ENCODE results near the gene ZFYVE28.

The ZFYVE28 gene

DNA sequence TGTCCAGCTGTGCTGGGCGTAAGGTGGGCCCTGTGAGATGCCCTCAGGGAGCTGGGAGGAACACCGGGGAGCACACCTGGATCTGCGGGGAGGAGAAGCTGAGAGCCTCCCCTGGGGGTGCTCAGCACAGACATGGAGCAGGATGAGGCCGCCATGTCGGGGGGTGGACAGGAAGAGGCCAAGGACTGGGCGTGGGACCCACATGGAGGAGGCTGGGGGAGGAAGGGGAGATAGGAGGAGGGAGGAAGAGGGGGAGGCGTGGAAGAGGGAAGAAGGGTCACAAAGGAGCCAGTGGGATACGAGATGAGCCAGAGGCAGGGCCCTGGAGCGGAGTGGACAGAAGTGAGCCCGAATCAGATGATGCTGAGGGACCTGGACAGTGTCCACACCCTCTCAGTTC is 66.3 kb downstream of the ZFYVE28 start:
- no peak for DNase-seq (ENCODE audit: low read depth)

DNA sequence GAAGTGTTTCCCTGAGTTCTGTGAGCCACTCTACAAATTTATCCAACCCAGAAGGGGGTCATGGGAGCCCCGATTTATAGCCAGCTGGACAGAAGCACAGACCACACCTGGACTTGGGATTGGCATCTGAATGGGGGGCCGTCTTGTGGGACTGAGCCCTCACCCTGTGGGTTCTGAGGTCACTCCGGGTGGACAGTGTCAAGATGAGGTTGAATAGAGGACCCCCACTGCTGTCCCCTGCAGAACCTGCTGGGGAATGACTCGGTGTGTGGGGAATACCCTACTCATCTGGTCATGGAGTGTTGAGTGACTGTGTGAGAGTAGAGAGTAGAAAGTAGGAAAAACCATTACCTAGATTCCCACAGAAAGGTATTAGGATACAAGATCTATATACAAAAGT is 67.5 kb downstream of the ZFYVE28 start:
- DNase-seq (ENCODE audit: low read depth), result no peak

DNA sequence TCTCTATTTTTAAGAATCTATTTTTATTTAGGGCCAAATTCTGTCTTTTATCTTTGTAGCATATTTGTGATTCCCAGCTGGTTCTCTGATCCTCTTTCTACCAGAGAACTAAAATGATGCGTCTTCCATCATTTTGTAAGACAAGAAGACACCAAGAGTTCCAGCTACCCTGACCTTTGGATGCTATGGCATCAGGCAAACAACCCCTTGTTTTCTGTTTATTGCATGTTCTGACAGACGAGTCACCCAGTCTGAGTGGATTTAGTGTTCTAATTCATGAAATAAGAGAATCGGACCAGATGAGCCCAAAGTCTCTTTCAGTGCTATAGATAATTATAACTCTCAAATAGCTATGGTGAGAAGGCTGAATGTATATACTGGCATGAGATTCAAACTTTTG is 69.7 kb downstream of the ZFYVE28 start:
- DNase-seq (ENCODE audit: low read depth), result no peak

DNA sequence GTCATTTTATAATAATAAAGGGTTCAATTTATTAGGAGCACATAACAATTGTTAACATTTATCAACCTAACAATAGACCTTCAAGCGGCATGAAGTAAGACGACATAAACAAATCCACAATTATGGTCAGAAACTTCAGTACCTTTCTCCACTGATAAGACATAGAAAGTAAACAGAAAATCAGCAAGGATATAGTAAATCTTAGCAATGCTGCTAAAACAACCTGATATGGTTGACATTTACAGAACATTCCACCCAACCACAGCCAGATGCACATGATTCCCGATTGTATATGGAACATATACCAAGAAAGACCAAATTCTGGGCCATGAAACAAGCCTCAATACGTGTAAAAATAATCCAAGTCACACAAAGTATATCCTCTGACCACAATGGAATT is 71.3 kb downstream of the ZFYVE28 start:
- no peak for DNase-seq (ENCODE audit: low read depth)

DNA sequence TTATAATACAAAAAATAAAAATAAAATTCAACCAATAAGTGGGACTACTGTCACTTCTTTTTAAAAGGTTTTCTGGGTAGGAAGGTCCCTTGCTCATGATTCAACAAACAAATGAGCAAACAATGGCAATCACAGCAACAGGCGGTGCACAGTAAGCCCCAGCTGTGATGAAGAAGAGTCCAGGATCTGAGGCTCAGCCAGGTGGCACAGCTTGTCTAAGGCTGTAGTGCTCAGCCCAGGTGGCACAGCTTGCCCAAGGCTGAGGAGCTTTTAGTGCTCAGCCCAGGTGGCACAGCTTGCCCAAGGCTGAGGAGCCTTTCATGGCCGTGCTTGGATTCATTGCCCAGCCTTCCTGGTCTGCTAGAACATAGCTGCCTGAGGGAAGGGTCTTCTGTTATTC is 75.0 kb downstream of the ZFYVE28 start:
- DNase-seq (ENCODE audit: low read depth), result no peak

DNA sequence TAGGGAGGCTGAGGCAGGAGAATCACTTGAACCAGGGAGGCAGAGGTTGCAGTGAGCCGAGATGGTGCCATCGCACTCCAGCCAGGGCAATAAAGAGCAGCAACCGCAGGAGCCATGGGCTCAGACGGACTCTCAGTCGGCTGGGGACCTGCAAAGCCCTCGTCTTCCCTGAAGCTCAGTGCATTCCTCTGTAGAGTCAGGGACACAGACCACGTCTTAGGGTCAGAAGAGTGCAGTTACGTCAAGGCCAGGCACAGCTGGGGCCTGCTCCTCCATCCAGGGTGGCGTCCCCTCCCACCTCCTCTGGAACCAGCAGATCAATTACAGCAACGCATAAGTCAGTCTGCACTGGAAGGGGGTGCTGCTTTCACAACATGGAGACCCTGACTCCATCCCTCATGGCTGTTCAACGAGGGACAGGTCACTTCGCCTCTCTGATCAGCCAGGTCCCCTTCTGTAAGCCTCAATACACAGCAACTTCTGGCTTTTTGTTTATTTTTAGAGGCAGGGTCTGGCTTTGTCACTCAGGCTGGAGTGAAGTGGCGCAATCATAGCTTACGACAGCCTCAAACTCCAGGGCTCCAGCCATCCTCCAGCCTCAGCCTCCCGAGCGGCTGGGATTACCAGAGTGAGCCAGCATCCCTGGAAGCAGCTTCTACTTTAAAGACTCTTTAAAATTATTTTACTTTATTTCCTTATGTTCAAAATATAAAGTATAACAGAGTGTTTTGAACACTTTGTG is 76.4 kb downstream of the ZFYVE28 start:
- no peak for DNase-seq (ENCODE audit: low read depth)

DNA sequence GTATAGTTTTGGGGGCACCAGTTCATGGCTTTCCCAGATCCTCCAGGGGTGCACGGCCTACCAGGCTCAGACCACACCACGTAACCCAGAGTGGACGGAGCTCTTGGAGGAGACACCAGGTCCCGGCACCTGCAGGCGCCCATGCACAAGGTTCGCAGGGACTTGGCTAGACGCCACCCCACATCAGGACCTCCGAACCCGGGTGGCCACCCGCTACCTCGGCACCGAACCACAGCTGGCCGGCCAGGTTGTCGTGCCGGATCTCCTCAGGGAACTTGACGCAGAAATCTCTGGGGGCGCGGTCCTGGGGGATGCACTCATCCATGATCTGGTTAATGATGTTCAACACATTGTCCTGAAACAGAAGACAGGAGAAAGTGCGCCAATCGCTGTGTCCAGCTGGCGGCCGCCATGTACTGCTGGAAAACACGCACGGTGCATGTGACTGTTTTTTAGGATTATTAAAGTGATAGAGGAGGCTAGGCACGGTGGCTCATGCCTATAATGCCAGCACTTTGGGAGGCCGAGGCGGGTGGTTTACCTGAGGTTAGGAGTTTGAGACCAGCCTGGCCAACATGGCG is 77.1 kb downstream of the ZFYVE28 start:
- DNase-seq (ENCODE audit: low read depth), result no peak

- DNase-seq (ENCODE audit: low read depth), result no peak
These were observed 78.0 kb downstream of the ZFYVE28 start for GRCh38 chr4:2340272-2341061.

GRCh38 chr4:2339458-2340271 is 78.8 kb downstream of the ZFYVE28 start:
- no peak for DNase-seq (ENCODE audit: low read depth)

DNA sequence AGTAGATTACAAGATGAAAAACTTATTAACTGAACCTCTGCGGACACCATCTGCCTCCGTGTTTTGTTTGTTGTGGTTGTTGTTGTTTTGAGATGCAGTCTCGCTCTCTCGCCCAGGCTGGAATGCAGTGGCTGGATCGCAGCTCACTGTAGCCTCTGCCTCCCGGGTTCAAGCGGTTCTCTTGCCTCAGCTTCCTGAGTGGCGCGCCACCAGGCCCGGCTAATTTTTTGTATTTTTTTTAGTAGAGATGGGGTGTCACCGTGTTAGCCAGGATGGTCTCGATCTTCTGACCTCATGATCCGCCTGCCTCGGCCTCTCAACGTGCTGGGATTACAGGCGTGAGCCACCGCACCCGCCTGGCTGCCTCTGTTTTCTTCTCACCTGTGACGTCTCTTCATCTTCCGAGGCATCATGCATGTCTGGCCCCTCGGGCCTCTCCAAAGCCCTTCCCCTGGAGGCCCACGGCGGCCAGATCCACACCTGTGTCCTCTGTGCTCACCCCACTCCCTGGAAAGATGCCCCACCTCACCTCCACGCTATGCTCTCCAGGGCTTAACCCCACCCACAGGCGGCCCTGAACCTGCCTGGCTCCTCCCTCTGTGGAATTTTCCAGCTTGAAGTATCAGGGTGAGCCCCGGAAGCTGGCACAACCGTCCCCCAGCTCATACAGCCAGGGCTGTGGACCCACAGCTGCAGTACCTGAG is 79.5 kb downstream of the ZFYVE28 start:
- no peak for DNase-seq (ENCODE audit: low read depth)

DNA sequence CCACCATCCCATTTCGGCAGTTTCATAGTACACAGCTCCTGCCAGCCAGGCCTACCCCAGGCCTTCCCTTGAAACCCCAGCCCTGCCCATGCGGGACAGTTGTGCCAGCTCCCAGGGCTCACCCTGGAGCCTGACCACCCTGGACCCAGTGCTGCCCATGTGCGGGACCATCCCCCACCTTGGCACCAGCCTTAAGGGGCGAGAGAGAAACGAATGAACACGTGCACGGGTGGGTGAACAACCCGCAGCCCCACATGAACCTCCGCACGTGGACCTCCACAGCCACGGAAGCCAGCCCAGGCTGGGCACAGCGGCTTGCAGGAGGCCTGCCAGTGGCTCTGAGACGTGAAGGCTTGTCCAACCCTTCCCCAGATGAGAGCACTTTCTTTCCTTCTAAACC is 80.5 kb downstream of the ZFYVE28 start:
- DNase-seq (ENCODE audit: low read depth), result no peak

DNA sequence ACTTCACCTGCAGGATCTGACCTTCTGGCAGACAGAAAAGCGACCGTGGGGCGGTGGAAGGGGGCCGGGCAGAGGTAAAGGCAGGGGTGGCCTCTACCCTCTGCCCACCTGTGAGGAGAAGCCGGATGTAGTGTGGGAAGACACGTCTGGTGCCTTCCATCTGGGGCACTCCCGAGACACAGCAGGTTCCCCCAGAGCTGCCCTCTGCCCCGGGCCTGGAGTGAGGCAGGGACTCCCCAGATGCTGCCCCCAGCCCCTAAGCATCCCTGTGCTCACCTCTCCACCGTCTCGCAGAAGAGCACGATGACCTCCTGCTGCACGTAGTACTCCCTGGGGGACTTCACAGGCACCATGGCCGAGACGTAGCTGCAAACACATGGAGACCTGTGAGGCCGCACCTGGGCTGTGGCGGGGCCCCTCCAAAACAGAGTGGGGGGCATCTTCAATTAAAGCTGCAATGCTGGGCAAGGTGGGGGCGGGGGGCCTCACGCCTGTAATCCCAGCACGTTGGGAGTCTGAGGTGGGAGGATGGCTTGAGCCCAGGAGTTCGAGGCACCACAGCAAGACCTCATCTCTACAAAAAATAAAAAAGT is 81.2 kb downstream of the ZFYVE28 start:
- no peak for DNase-seq (ENCODE audit: low read depth)

GRCh38 chr4:2336659-2337058 is 81.8 kb downstream of the ZFYVE28 start:
- no peak for DNase-seq (ENCODE audit: low read depth)

DNA sequence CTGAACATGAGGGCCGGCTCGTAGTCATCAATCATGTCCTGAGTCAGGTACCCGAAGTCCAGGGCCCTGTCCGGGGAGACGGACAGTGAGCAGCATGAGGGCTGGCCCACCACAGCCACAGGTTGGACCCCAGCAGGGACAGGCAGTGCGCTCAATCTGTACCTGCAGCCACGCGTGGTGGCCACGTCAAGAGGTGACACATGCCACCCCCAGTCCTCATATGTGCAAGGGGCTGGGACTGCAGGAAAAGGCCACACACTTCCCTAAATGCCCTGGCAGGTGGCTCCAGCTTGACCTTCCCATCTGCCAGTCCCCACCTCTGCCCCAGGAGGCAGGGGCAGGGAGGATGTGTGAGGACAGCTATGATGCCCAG is 82.7 kb downstream of the ZFYVE28 start:
- DNase-seq (ENCODE audit: low read depth), result no peak

DNA sequence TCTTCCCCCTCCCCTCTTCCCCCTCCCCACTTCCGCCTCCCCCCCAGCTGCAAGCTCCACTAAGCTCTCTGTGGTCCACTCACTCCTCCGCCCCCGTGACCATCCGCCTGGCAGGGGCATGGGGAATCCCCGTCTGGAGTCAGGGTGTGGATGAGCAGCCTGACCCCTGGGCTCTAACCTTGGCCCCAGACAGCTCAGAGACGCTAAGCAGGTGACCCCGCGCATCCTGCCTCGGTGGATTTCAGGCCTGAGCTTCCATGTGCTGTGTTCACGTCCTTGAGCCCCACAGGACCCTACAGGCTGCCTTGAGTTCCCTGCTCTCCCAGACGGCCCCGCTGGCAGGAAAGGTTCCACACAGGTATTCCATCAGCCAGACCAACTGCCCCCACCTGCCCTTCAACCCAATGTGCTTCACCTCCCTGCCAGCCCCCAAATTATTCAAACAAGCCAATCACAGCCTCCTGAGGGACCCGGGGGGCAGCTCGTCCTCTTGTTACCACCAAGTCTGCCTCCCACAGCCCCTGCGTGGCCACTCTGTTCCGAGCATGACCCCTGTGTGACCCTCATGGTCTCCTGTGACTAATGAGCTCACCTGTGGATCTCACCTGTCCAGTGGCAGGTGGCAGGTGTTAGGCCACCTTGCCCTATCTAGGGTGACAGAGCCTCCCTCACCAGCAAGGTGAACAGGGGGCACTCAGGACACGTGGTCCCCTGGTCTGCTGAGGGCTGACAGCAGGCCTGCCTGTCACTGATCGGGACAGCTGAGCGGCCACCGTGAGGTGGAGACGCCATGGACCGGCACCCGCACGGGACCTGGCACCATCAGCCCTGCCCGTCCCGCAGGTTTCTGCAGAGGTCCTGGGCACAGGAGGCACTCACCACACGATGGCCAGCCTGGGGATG is 83.4 kb downstream of the ZFYVE28 start:
- DNase-seq (ENCODE audit: low read depth), result no peak

DNA sequence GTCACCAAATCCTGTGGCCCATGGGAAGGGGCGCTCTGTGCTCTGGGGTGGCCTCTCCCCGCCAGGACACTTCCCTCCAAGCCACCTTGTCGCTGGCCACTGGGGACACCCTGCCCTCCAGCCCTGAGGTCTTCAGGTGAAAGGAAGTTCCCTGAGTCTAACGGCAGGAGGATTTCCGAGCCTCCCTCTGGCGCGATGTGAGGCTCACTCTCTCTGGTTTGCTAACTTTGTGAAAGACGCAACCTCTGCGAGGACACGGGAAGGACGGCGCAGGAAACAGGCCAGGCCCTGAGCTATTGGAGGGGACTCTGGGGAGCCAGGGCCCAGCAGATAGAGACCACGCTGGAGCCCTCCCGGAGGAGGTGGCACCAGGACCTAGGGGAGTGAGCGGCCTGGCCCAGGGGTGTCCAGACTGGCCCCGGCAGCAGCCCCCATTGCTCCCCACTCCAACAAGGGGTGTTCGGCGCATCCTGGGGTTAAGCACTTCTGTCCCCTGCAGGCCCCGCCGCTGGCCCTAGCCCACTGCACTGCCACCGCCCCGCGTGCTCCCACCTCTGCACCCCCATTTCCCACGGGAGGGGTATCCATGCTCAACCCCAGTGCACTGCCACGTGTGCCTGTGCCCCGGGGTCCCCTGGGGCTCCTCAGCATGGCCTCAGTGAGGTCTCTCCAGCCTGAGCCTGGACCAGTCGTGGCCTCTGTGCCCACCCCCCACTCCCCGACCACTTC is 84.4 kb downstream of the ZFYVE28 start:
- DNase-seq (ENCODE audit: low read depth), result no peak

GRCh38 chr4:2333356-2333841 is 85.0 kb downstream of the ZFYVE28 start:
- DNase-seq (ENCODE audit: low read depth), result no peak

DNA sequence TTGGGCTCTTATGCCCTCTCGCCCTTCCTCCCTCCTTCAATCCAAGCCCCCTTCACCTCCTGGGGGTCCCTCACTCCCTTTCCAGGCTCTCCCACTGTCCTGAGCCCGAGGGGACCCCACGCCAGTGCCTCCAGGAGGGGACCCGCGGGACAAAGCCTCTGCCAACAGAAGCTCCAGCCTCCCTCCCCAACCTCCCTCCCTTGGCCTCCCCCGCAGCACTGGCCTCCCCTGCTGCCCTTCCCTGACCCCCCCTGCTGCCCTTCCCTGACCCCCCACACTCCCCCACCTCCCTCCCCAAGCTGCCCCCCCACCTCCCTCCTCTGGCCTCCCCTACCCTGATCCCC is 85.5 kb downstream of the ZFYVE28 start:
- no peak for DNase-seq (ENCODE audit: low read depth)

DNA sequence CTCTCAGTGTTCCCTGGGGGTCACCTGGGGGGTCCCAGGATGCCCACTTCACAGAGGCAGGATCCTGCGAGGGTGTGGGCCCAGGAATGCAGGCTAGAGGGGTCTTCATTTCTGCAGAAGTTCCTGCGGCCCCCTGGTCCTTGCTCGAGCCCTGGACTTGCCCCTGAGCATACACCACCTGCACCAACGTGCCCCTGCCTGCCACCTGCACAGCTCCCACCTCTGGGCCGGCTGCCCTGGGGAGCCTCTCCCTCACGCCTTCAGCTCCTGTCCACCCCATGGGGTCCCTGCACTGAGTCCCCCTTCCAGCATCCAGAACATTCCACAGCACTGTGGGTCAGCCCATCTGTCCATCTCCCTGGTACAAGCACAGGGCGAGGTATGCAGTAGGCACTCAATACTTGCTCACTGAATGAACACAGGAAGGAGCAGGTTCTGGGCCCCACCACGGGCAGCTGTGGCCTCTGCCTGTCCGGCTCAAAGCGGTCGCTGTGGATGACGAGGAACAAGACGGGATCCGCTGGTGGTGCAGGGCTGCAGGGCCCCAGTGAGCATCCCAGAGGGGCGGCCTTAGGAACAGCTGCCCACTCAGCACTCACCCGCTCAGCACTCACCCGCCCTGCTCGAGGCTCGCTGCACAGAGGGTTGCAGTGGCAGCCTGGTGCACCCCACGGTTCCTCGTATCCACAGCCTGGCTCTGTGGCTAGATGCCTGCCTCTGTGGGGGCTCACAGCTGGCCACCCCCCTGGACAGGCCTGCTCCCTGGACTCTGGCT is 86.1 kb downstream of the ZFYVE28 start:
- no peak for DNase-seq (ENCODE audit: low read depth)

Measured in stimulated activated CD8-positive, alpha-beta memory T cell treated with anti-CD3 and anti-CD28 coated beads, Interleukin-12 subunit alpha, Interleukin-12 subunit beta, amount 100 ng/mL, for 1 hour (primary cell).